Activated CD4-positive, alpha-beta T cell treated with anti-CD3 and anti-CD28 coated beads, Interleukin-2, amount 10 ng/mL, durations not matched to agents 24 days and 14 days (primary cell): Measurements from ENCODE around the gene FANCM. TPM values are rescaled to one million over a fixed set of nuclear protein-coding genes. Genes with fewer than 3 reads are reported as not detected.

ENCODE experiments used
- DNase-seq: peaks from one replicate; pipeline ENCODE4 v3.0.0; 2022
- H3K27ac Mint-ChIP-seq: one replicate; pipeline ENCODE4 v1.8.0; 2022; ENCODE audit warnings: mild to moderate bottlenecking, mixed read lengths
- H3K27me3 Mint-ChIP-seq: one replicate; pipeline ENCODE4 v1.8.0; 2022; ENCODE audit warnings: mixed read lengths
- H3K36me3 Mint-ChIP-seq: one replicate; pipeline ENCODE4 v1.8.0; 2022; ENCODE audit warnings: low read depth, mild to moderate bottlenecking, mixed read lengths
- H3K4me1 Mint-ChIP-seq: one replicate; pipeline ENCODE4 v1.8.0; 2021; ENCODE audit warnings: mixed read lengths
- H3K4me3 Mint-ChIP-seq: one replicate; pipeline ENCODE4 v1.8.0; 2022; ENCODE audit warnings: mild to moderate bottlenecking, moderate library complexity, mixed read lengths
- H3K9me3 Mint-ChIP-seq: one replicate; pipeline ENCODE4 v1.8.0; 2021; ENCODE audit warnings: mixed read lengths
- intact Hi-C: fragments of 100-400 bp; cut with micrococcal nuclease; formaldehyde crosslinking; loops from one replicate; pipeline ENCODE4 v1.15.1; 2023
- total RNA-seq: library from RNA; stranded (reverse); gene quantifications from 2 replicates; pipeline ENCODE4 v1.2.3, GENCODE V29; 2022

FANCM gene
- total RNA-seq: 16.5 and 21.0 TPM in 2 replicates

DNA sequence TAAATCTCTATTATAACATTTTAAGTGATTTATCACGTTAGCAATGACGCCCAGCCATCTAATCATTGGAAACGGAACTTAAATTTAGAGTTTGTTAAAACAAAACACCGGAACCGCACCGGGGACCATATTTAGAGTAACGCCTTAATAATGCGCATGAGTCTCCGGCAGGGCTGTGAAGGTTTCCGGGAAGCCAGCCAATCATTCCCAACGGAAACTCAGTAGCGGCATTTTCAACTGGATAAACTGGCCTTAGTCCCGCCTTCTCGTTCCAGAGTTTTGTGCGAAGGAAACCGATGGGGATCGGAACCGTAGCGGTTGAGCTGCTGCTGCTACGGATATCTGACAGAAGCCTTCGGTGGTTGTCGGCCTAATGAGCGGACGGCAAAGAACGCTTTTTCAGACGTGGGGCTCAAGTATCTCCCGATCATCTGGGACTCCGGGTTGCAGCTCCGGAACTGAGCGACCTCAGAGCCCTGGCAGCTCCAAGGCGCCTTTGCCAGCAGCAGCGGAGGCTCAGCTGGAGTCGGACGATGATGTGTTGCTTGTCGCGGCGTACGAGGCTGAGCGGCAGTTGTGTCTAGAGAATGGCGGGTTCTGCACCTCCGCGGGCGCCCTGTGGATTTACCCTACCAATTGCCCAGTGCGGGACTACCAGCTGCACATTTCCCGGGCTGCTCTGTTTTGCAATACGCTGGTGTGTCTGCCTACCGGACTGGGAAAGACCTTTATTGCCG is at the start of gene FANCM:
Gene FANCM, plus strand, starts transcription at position 272 of the 737 bp plus-strand sequence. Its CDS starts 102 bp downstream, at position 374.
- Mint-ChIP-seq H3K27ac (peak within 1 kb of the TSS; percentile 96), H3K27me3 (no peaks in the 10 kb centered on the region), H3K4me3 (peak within 1 kb of the TSS; percentile 98), H3K36me3 (peaks cover 8% of the 10 kb centered on the region), H3K4me1 (peaks cover 33% of the 10 kb centered on the region), H3K9me3 (no peaks in the 10 kb centered on the region)
- intact Hi-C loops: loop anchor here (1.0 to 5.0 kb wide), 3 partner anchors 59 to 224 kb away; partner anchors contain the start of gene MIS18BP1
- DNase-seq: peak; percentile 96

DNA sequence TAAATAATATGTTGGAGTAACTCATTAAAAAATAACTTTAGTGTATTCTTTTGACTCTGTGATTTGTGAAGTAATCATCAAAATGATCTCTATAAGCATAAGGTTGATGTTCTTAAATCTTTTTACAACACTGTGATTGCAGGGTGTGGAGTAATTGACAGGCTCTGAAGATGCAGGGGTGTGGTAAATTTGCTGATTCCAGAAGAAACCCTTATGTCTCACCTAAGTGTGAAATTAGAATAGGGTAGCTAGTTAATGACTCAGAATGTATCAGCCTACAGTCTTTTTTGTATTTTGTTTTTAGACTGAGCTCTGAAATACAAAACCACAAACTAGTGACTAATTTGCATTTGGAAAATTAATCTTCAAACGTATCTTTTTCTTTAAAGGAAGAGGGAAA is 45.9 kb upstream of the FANCM start:
- intact Hi-C loops: loop anchor here (1.0 kb wide), 3 partner anchors 24 to 128 kb away; partner anchors contain the start of genes FKBP3 and TOGARAM1

GRCh38 chr14:45091710-45092109 is 44.0 kb upstream of the FANCM start:
- H3K4me3 Mint-ChIP-seq: no peak overlapping the region
- intact Hi-C loops: no loop called here
- no peak for DNase-seq
- H3K4me1 Mint-ChIP-seq: peaks cover 39% of the 10 kb centered on the region
- no peak overlapping the region for H3K27ac Mint-ChIP-seq
- H3K36me3 Mint-ChIP-seq: peaks cover 44% of the 10 kb centered on the region
- H3K9me3 Mint-ChIP-seq: no peaks in the 10 kb centered on the region
- H3K27me3 Mint-ChIP-seq: no peaks in the 10 kb centered on the region

More for the DNA sequence above, 45.9 kb upstream of the FANCM start:
- peak overlapping the region; percentile 27 for H3K4me3 Mint-ChIP-seq
- no peaks in the 10 kb centered on the region for H3K27me3 Mint-ChIP-seq
- H3K4me1 Mint-ChIP-seq: peaks cover 47% of the 10 kb centered on the region
- H3K36me3 Mint-ChIP-seq: peaks cover 37% of the 10 kb centered on the region
- H3K9me3 Mint-ChIP-seq: no peaks in the 10 kb centered on the region
- no peak for DNase-seq
- peak overlapping the region; percentile 78 for H3K27ac Mint-ChIP-seq

DNA sequence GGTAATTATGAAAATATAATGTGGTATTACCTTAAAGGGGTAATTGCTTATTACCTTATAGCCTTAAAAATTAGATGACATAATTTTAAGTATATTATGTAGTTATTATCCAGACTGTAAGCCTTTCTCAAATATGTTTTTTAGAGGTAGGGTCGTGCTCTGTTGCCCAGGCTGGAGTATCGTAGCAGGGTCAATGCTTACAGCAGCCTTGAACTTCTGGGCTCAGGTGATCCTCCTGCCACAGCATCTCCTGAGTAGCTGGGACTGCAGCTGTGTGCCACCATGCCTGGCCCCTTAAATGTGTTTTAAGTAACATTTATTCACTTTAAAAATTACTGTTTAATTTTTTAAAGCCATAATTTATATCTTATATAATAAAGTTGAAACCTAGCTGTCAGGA is 41.5 kb upstream of the FANCM start:
- DNase-seq: no peak
- Mint-ChIP-seq H3K4me3 (no peak overlapping the region), H3K4me1 (peaks cover 21% of the 10 kb centered on the region), H3K36me3 (peaks cover 52% of the 10 kb centered on the region), H3K27ac (no peak overlapping the region), H3K27me3 (no peaks in the 10 kb centered on the region), H3K9me3 (no peaks in the 10 kb centered on the region)
- intact Hi-C loops: no loop called here

DNA sequence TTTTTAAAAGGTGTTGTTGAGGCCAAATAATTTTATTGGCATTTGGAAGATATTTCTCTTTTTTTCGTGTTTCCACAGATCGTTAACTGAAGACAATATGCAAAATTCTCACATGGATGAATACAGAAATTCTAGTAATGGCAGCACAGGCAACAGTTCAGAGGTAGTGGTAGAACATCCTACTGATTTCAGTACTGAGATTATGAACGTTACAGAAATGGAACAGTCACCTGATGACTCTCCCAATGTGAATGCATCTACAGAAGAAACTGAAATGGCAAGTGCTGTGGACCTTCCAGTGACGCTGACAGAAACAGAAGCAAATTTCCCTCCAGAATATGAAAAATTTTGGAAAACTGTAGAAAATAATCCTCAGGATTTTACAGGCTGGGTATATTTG is 40.6 kb upstream of the FANCM start:
- Mint-ChIP-seq H3K9me3 (no peaks in the 10 kb centered on the region), H3K27ac (peak overlapping the region; percentile 20), H3K4me1 (peaks cover 14% of the 10 kb centered on the region), H3K27me3 (no peaks in the 10 kb centered on the region), H3K36me3 (peaks cover 56% of the 10 kb centered on the region), H3K4me3 (no peak overlapping the region)
- no peak for DNase-seq
- intact Hi-C loops: no loop called here

DNA sequence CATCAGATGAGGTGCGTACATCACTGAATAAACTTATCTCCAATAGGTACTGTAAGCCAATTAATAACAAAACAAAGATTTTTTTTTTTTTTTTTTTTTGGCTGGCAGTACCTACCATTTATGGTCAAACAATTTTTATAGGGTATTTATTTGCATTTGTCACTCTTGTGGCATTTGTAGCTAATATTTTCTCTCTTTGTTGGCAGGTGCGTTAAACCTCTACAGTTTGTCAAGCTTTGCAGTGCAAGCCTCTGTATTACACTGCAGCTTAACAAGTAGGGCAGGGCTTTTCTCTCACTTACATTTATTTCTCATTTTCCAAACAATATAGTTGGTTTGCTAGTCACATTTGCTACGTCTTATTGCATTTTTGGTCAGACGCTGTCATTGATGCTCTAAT is 39.5 kb upstream of the FANCM start:
- Mint-ChIP-seq H3K36me3 (peaks cover 63% of the 10 kb centered on the region), H3K27ac (peak overlapping the region; percentile 13), H3K4me1 (peaks cover 9% of the 10 kb centered on the region), H3K27me3 (no peaks in the 10 kb centered on the region), H3K4me3 (no peak overlapping the region), H3K9me3 (no peaks in the 10 kb centered on the region)
- intact Hi-C loops: no loop called here
- no peak for DNase-seq

GRCh38 chr14:45103806-45104205 is 31.9 kb upstream of the FANCM start:
- Mint-ChIP-seq H3K27me3 (no peaks in the 10 kb centered on the region), H3K36me3 (peaks cover 62% of the 10 kb centered on the region), H3K4me3 (no peak overlapping the region), H3K27ac (no peak overlapping the region), H3K9me3 (no peaks in the 10 kb centered on the region), H3K4me1 (peaks cover 1% of the 10 kb centered on the region)
- intact Hi-C loops: no loop called here
- no peak for DNase-seq

GRCh38 chr14:45104561-45104960 is 31.2 kb upstream of the FANCM start:
- H3K4me1 Mint-ChIP-seq: peaks cover 1% of the 10 kb centered on the region
- no peaks in the 10 kb centered on the region for H3K27me3 Mint-ChIP-seq
- H3K27ac Mint-ChIP-seq: no peak overlapping the region
- no peak overlapping the region for H3K4me3 Mint-ChIP-seq
- DNase-seq: no peak
- H3K9me3 Mint-ChIP-seq: no peaks in the 10 kb centered on the region
- intact Hi-C loops: no loop called here
- peaks cover 61% of the 10 kb centered on the region for H3K36me3 Mint-ChIP-seq

GRCh38 chr14:45112896-45113781 is 22.6 kb upstream of the FANCM start:
- Mint-ChIP-seq H3K27ac (peak overlapping the region; percentile 84), H3K9me3 (no peaks in the 10 kb centered on the region), H3K27me3 (no peaks in the 10 kb centered on the region), H3K36me3 (peaks cover 60% of the 10 kb centered on the region), H3K4me3 (no peak overlapping the region), H3K4me1 (peaks cover 10% of the 10 kb centered on the region)
- DNase-seq: peak; percentile 53
- intact Hi-C loops: no loop called here

- Mint-ChIP-seq H3K4me3 (no peak overlapping the region), H3K4me1 (peaks cover 10% of the 10 kb centered on the region), H3K9me3 (no peaks in the 10 kb centered on the region), H3K27me3 (no peaks in the 10 kb centered on the region), H3K36me3 (peaks cover 60% of the 10 kb centered on the region), H3K27ac (peak overlapping the region; percentile 72)
- DNase-seq: no peak
- intact Hi-C loops: loop anchor here (1.0 kb wide), 4 partner anchors 16 to 132 kb away; partner anchors contain the start of gene FKBP3
Observed at GRCh38 chr14:45114327-45114726, 21.4 kb upstream of the FANCM start.

GRCh38 chr14:45118594-45118993 is 17.1 kb upstream of the FANCM start:
- H3K36me3 Mint-ChIP-seq: peaks cover 62% of the 10 kb centered on the region

DNA sequence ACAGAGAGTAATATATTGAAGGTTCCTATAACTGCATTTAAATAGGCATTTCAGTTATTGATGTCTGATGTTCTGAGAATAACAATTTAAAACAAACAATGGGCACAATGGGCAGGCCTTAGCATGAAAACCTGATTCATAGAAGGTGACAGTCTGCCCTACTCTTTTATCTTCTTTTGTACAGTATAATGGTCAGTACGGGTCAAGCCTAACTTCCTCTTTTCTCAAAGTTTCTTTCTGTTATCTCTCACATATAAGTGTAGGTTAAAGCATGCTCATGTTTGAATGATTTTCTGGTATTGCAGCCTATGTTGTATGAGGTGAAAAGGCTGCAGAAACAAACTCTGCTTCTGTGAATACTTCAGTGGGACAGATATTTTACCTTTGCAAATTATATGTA is 15.6 kb upstream of the FANCM start:
- peaks cover 59% of the 10 kb centered on the region for H3K36me3 Mint-ChIP-seq
- DNase-seq: no peak
- no peak overlapping the region for H3K27ac Mint-ChIP-seq
- H3K4me3 Mint-ChIP-seq: no peak overlapping the region
- no peaks in the 10 kb centered on the region for H3K27me3 Mint-ChIP-seq
- H3K9me3 Mint-ChIP-seq: no peaks in the 10 kb centered on the region
- intact Hi-C loops: no loop called here
- H3K4me1 Mint-ChIP-seq: peaks cover 1% of the 10 kb centered on the region

More at GRCh38 chr14:45118594-45118993, 17.1 kb upstream of the FANCM start:
- no peaks in the 10 kb centered on the region for H3K9me3 Mint-ChIP-seq
- DNase-seq: no peak
- no peak overlapping the region for H3K4me3 Mint-ChIP-seq
- H3K27ac Mint-ChIP-seq: no peak overlapping the region
- intact Hi-C loops: no loop called here
- H3K4me1 Mint-ChIP-seq: peaks cover 7% of the 10 kb centered on the region
- no peaks in the 10 kb centered on the region for H3K27me3 Mint-ChIP-seq

- Mint-ChIP-seq H3K27me3 (no peaks in the 10 kb centered on the region), H3K9me3 (no peaks in the 10 kb centered on the region), H3K27ac (no peak overlapping the region), H3K4me1 (peaks cover 6% of the 10 kb centered on the region), H3K4me3 (no peak overlapping the region), H3K36me3 (peaks cover 51% of the 10 kb centered on the region)
- DNase-seq: no peak
- intact Hi-C loops: no loop called here
Observed at GRCh38 chr14:45123271-45123670, 12.5 kb upstream of the FANCM start.

- Mint-ChIP-seq H3K4me1 (peaks cover 9% of the 10 kb centered on the region), H3K4me3 (no peak overlapping the region), H3K27me3 (no peaks in the 10 kb centered on the region), H3K9me3 (no peaks in the 10 kb centered on the region), H3K27ac (no peak overlapping the region), H3K36me3 (peaks cover 33% of the 10 kb centered on the region)
- no peak for DNase-seq
- intact Hi-C loops: no loop called here
Observed at GRCh38 chr14:45125754-45126153, 10.0 kb upstream of the FANCM start.
